Panc1 (cell line): ENCODE measurements around the gene OTOA.

Experiments used
- CTCF ChIP-seq: fragments of 450-650 bp; IDR thresholded peaks from 2 replicates; pipeline ENCODE4 v1.5.1; 2017; ENCODE audit warnings: mild to moderate bottlenecking
- REST ChIP-seq, 2 experiments: IDR thresholded peaks; 2 replicates each; pipeline ENCODE4 v1.6.1; 2011 to 2012; ENCODE audit warnings: low read depth in 2 of 2, control low read depth in 1 of 2, low read length in 1 of 2, mild to moderate bottlenecking in 1 of 2, moderate library complexity in 1 of 2; ENCODE audit not compliant: insufficient read depth in 1 of 2

GRCh38 chr16:21650521-21650920, 13.2 kb upstream of the OTOA start:
- TF ChIP-seq CTCF (no peak), REST (IDR thresholded peaks at IDR 0.05; ENCODE audit: insufficient read depth in 1 of 2, low read depth in 2 of 2, low read length in 1 of 2) (no peak)
